Astrocyte (in vitro differentiated cells and primary cell): Measurements from ENCODE around the gene CEP19. TPM values are rescaled to one million over a fixed set of nuclear protein-coding genes. Genes with fewer than 3 reads are reported as not detected.

ENCODE experiments used
- DNase-seq: peaks from one replicate; pipeline ENCODE4 v3.0.0-alpha.2; 2010; ENCODE audit warnings: low read depth
- FAIRE-seq: peaks from 2 replicates; lab custom pipeline; 2011; peaks lifted over from hg19 to GRCh38; lab: Jason Lieb, UNC
- H2AFZ ChIP-seq: 2 replicates; pipeline ENCODE4 v1.6.0; 2012; ENCODE audit warnings: low read depth, low read length, inconsistent platforms
- H3K27ac ChIP-seq: 2 replicates; pipeline ENCODE4 v1.5.1; 2011; ENCODE audit warnings: low read depth, low read length, inconsistent platforms
- H3K27me3 ChIP-seq: 2 replicates; pipeline ENCODE4 v1.6.0; 2011; ENCODE audit warnings: low read length, inconsistent platforms; ENCODE audit not compliant: insufficient read depth
- H3K36me3 ChIP-seq: 2 replicates; pipeline ENCODE4 v1.5.1; 2011; ENCODE audit warnings: low read length, inconsistent platforms; ENCODE audit not compliant: insufficient read depth
- H3K4me1 ChIP-seq: 2 replicates; pipeline ENCODE4 v1.5.1; 2011; ENCODE audit warnings: low read length, inconsistent platforms; ENCODE audit not compliant: insufficient read depth
- H3K4me2 ChIP-seq: 2 replicates; pipeline ENCODE4 v1.6.0; 2012; ENCODE audit warnings: low read length, inconsistent platforms
- H3K4me3 ChIP-seq: 2 replicates; pipeline ENCODE4 v1.5.1; 2011; ENCODE audit warnings: low read depth, mild to moderate bottlenecking, low read length, inconsistent platforms; ENCODE audit not compliant: insufficient read depth
- H3K79me2 ChIP-seq: 2 replicates; pipeline ENCODE4 v1.6.0; 2012; ENCODE audit warnings: mild to moderate bottlenecking, low read length, inconsistent platforms; ENCODE audit not compliant: insufficient read depth
- H3K9ac ChIP-seq: 2 replicates; pipeline ENCODE4 v1.6.0; 2012; ENCODE audit warnings: mild to moderate bottlenecking, low read length, inconsistent platforms
- H3K9me3 ChIP-seq: 2 replicates; pipeline ENCODE4 v1.5.1; 2012; ENCODE audit warnings: low read depth, mild to moderate bottlenecking, low read length, inconsistent platforms; ENCODE audit not compliant: insufficient read depth
- H4K20me1 ChIP-seq: 2 replicates; pipeline ENCODE4 v1.6.0; 2012; ENCODE audit warnings: low read length, inconsistent platforms; ENCODE audit not compliant: insufficient read depth
- H3K27ac Mint-ChIP-seq: one replicate; pipeline ENCODE4 v1.8.0; 2021; ENCODE audit warnings: mild to moderate bottlenecking, mixed read lengths; ENCODE audit not compliant: unreplicated experiment
- H3K27me3 Mint-ChIP-seq: one replicate; pipeline ENCODE4 v1.8.0; 2021; ENCODE audit warnings: low read depth, mixed read lengths; ENCODE audit not compliant: unreplicated experiment
- H3K36me3 Mint-ChIP-seq: one replicate; pipeline ENCODE4 v1.8.0; 2021; ENCODE audit warnings: low read depth, mixed read lengths; ENCODE audit not compliant: unreplicated experiment
- H3K4me1 Mint-ChIP-seq: one replicate; pipeline ENCODE4 v1.8.0; 2021; ENCODE audit warnings: low read depth, mixed read lengths; ENCODE audit not compliant: unreplicated experiment
- H3K4me3 Mint-ChIP-seq: one replicate; pipeline ENCODE4 v1.8.0; 2021; ENCODE audit warnings: mild to moderate bottlenecking, moderate library complexity, mixed read lengths; ENCODE audit not compliant: unreplicated experiment
- H3K9me3 Mint-ChIP-seq: one replicate; pipeline ENCODE4 v1.8.0; 2021; ENCODE audit warnings: mild to moderate bottlenecking, mixed read lengths; ENCODE audit not compliant: unreplicated experiment
- CTCF ChIP-seq: IDR thresholded peaks from 2 replicates; pipeline ENCODE4 v1.5.1; 2011; ENCODE audit warnings: low read depth, mild to moderate bottlenecking, inconsistent platforms, low read length, moderate library complexity; ENCODE audit not compliant: insufficient read depth
- EZH2 ChIP-seq: IDR thresholded peaks from 2 replicates; pipeline ENCODE4 v1.6.1; 2012; ENCODE audit warnings: mild to moderate bottlenecking, low read length, inconsistent platforms; ENCODE audit not compliant: insufficient read depth
- total RNA-seq: library from RNA; stranded (reverse); gene quantifications from 2 replicates; pipeline ENCODE4 v1.2.1, GENCODE V29; 2021

Gene CEP19
- total RNA-seq, 1 donor from 2014 or later, result 2.8 TPM

- Histone ChIP-seq H3K4me3 (peak overlapping the region; percentile 90), H3K9ac (peak overlapping the region; percentile 82), H3K4me2 (peak overlapping the region; percentile 90), H3K79me2 (peaks cover 5% of the 10 kb centered on the region), H4K20me1 (no peaks in the 10 kb centered on the region), H3K4me1 (peaks cover 11% of the 10 kb centered on the region), H3K36me3 (no peaks in the 10 kb centered on the region), H3K27me3 (no peaks in the 10 kb centered on the region), H2AFZ (peak overlapping the region; percentile 82), H3K9me3 (no peaks in the 10 kb centered on the region), H3K27ac (peak overlapping the region; percentile 89)
- no peaks in the 10 kb centered on the region for H3K4me1 Mint-ChIP-seq
- no peak for TF ChIP-seq CTCF
- no peak for TF ChIP-seq EZH2
- no peaks in the 10 kb centered on the region for H3K27me3 Mint-ChIP-seq
- H3K9me3 Mint-ChIP-seq, result no peaks in the 10 kb centered on the region
- FAIRE-seq (no peak), DNase-seq (peak; percentile 51)
- peak overlapping the region; percentile 36 for H3K27ac Mint-ChIP-seq
- H3K4me3 Mint-ChIP-seq, result peak overlapping the region; percentile 75
- no peaks in the 10 kb centered on the region for H3K36me3 Mint-ChIP-seq
Observed at GRCh38 chr3:196712514-196713413, 714 bp upstream of the CEP19 start.

GRCh38 chr3:196708467-196708866 is 3.6 kb downstream of the CEP19 start:
- H3K4me1 ChIP-seq, result peaks cover 11% of the 10 kb centered on the region
- no peak overlapping the region for H3K27ac ChIP-seq
- no peaks in the 10 kb centered on the region for H3K27me3 ChIP-seq
- TF ChIP-seq EZH2 (no peak), CTCF (no peak)
- FAIRE-seq, result no peak
- H3K79me2 ChIP-seq, result no peaks in the 10 kb centered on the region
- H3K27ac Mint-ChIP-seq, result no peak overlapping the region
- H3K4me2 ChIP-seq, result no peak overlapping the region
- H3K9me3 Mint-ChIP-seq, result no peaks in the 10 kb centered on the region
- no peak overlapping the region for H2AFZ ChIP-seq
- H3K4me3 Mint-ChIP-seq, result no peak overlapping the region
- H3K4me3 ChIP-seq, result no peak overlapping the region
- H3K36me3 Mint-ChIP-seq, result no peaks in the 10 kb centered on the region
- H3K36me3 ChIP-seq, result no peaks in the 10 kb centered on the region
- no peak overlapping the region for H3K9ac ChIP-seq
- no peaks in the 10 kb centered on the region for H4K20me1 ChIP-seq
- no peaks in the 10 kb centered on the region for H3K27me3 Mint-ChIP-seq
- DNase-seq, result no peak
- H3K9me3 ChIP-seq, result no peaks in the 10 kb centered on the region
- H3K4me1 Mint-ChIP-seq, result no peaks in the 10 kb centered on the region

GRCh38 chr3:196707566-196707965 is 4.5 kb downstream of the CEP19 start:
- TF ChIP-seq CTCF (no peak), EZH2 (no peak)
- Mint-ChIP-seq H3K4me3 (no peak overlapping the region), H3K27ac (no peak overlapping the region), H3K27me3 (no peaks in the 10 kb centered on the region), H3K36me3 (no peaks in the 10 kb centered on the region), H3K4me1 (no peaks in the 10 kb centered on the region), H3K9me3 (no peaks in the 10 kb centered on the region)
- H4K20me1 ChIP-seq, result no peaks in the 10 kb centered on the region
- H3K4me3 ChIP-seq, result no peak overlapping the region
- no peak for DNase-seq
- no peak overlapping the region for H2AFZ ChIP-seq
- peaks cover 5% of the 10 kb centered on the region for H3K4me1 ChIP-seq
- no peaks in the 10 kb centered on the region for H3K9me3 ChIP-seq
- H3K27ac ChIP-seq, result no peak overlapping the region
- no peaks in the 10 kb centered on the region for H3K36me3 ChIP-seq
- no peaks in the 10 kb centered on the region for H3K27me3 ChIP-seq
- FAIRE-seq, result no peak
- H3K4me2 ChIP-seq, result no peak overlapping the region
- H3K79me2 ChIP-seq, result no peaks in the 10 kb centered on the region
- H3K9ac ChIP-seq, result no peak overlapping the region
